SU-DHL-6 (cell line): ENCODE data around the gene PGRMC2.

Experiments used
- EZH2phosphoT487 ChIP-seq: fragments of 200-600 bp; sonication (generic), shearing (Covaris generic); conservative IDR thresholded peaks from 2 replicates; pipeline ENCODE4 v1.6.1; 2018; ENCODE audit warnings: mild to moderate bottlenecking, antibody characterized with exemption, low read length, moderate library complexity, mixed read lengths
- TF ChIP-seq, protein P1 (sequence below): fragments of 200-600 bp; sonication (generic); IDR thresholded peaks from one replicate; pipeline ENCODE4 v1.5.1; 2017; ENCODE audit warnings: antibody characterized with exemption, mild to moderate bottlenecking, low read length, moderate library complexity; ENCODE audit not compliant: insufficient read depth, poor library complexity, severe bottlenecking

GRCh38 chr4:128292349-128292748, 4.7 kb upstream of the PGRMC2 start:
- TF ChIP-seq, protein P1, sequence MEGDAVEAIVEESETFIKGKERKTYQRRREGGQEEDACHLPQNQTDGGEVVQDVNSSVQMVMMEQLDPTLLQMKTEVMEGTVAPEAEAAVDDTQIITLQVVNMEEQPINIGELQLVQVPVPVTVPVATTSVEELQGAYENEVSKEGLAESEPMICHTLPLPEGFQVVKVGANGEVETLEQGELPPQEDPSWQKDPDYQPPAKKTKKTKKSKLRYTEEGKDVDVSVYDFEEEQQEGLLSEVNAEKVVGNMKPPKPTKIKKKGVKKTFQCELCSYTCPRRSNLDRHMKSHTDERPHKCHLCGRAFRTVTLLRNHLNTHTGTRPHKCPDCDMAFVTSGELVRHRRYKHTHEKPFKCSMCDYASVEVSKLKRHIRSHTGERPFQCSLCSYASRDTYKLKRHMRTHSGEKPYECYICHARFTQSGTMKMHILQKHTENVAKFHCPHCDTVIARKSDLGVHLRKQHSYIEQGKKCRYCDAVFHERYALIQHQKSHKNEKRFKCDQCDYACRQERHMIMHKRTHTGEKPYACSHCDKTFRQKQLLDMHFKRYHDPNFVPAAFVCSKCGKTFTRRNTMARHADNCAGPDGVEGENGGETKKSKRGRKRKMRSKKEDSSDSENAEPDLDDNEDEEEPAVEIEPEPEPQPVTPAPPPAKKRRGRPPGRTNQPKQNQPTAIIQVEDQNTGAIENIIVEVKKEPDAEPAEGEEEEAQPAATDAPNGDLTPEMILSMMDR, result no peak
- TF ChIP-seq EZH2phosphoT487, result no peak
